Stimulated activated CD8-positive, alpha-beta memory T cell treated with anti-CD3 and anti-CD28 coated beads, Interleukin-15, amount 100 ng/mL, for 24 hours (primary cell): ENCODE results near the gene TIMM23B.
"Not testable (repeated sequence)": the region's sequence is repeated elsewhere in the genome, so short reads cannot be mapped to it uniquely, and the experiment has no call there.

Experiments used
- DNase-seq: peaks from one replicate; pipeline ENCODE4 v3.0.0-alpha.2; 2020; ENCODE audit warnings: low read depth

The TIMM23B gene

DNA sequence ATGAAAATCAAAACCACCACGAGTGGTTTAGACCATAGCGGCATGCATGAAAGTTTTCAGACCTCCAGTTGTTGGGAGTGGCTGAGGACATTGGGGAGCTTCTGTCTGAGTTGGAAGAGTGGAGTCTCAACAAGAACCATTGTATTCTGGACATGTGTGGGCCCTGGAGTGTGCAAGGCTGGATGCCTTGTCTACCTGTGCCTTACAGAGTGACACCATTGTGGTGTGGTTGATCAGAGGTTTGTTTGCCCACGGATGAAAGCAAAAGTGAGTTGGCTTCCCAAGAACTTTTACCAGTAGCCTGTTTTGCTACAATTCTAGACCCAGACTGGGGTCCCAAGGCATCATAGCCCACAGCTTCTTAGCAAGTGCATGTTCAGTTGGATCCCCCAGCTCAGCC is 35.9 kb downstream of the TIMM23B start:
- DNase-seq = not testable (repeated sequence)

DNA sequence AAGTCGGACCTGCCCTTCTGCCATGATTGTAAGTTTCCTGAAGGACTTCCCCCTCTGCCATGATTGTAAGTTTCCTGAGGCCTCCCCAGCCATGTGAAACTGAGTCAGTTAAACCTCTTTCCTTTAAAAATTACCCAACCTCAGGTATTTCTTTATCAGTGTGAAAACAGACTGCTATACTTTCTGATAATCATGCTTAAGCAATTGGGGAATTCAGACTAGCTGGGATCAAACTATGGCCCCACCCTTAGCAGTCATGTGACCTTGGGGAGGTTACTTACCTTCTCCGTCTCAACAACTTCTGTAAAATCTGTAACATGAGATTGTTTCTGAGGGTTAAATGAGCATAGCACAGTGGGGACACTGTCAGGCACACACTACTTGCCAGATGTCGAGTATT is 45.4 kb downstream of the TIMM23B start:
- DNase-seq = not testable (repeated sequence)

DNA sequence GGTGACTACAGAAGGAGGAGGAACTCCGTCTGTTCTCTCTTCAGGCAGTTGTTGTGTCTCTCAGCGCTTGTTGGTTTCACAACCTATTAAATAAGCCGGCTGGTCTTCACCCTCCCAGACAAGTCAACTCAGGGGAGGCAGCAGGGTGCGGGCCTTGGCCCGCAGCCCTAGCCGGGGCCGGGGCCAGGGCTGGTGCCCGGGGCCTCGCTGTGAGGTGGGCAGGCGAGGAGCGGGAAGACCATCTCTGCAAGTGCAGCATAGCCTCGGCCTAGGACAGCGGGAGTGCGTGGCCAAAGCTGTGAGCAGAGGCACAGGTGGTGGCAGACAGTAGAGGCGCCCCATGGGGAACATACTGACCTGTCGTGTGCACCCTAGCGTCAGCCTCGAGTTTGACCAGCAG is 46.5 kb downstream of the TIMM23B start, which contains the start of gene AGAP6:
Gene AGAP6 (plus strand): TSS at position 31 of the 400 bp plus-strand sequence. CDS start 310 bp downstream, at position 341.
- DNase-seq = not testable (repeated sequence)

DNA sequence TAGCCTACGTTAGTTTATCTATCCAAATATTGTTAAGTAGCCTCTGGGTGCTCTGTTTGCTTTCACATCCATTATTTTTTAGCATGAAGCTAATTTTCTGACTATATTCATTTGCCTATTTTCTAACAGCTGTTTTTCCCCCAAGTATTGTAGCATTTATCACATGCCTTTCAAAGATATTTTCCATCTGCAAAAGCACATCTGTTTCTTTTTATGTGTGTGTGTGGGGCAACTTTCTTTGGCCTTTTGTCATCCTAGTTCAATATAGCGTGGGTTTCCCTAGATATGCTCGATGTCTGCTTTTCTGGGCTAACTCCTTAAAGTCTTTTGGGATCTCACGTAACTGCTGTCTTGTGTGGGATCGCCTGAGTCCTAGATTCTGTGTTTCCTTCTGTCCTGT is 53.5 kb downstream of the TIMM23B start:
- DNase-seq = not testable (repeated sequence)

DNA sequence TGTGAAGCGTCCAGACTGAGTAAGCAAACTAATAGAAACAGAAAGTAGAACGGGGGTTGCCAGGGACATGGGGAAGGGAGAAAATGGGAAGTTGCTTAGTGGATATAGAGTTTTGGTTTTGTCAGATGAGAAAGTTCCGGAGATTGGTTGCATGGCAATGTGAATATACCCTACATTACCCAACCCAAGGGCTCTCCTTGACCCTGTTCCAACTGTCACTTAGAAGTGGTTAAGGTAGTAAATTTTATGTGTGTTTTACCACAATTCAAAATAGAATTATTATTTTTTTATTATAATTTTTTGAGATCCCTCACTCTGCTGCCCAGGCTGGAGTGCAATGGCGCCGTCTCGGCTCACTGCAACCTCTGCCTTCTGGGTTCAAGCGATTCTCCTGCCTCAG is 72.2 kb downstream of the TIMM23B start:
- DNase-seq = not testable (repeated sequence)

DNA sequence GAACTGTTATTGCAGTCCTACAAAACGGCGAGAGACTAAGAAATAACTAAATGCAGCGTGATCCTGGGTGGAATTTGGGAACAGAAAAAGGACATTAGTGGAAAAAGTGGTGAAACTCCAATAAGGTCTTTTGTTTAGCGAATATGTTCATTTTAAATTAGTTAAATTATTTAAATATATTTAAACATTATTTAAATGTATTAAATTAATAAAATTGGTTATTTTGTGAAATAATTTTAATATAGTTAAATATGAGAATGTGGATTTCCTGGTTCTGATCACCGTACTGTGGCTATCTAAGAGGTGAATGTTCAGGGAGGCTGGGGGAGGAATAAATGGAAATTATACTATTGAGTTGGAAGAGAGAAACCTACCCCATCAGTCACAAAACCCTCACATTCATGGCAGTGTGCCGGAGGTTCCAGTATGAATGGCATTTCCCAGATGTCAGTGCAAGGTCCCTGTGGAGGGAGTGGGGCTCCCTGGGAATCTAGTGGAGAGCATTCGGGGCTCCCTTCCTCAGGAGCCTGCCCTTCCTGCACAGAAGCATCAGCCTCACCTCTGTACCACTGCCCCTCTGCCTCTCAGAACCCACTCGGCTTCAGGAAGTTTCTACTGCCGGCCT is 73.9 kb downstream of the TIMM23B start:
- DNase-seq = not testable (repeated sequence)

DNA sequence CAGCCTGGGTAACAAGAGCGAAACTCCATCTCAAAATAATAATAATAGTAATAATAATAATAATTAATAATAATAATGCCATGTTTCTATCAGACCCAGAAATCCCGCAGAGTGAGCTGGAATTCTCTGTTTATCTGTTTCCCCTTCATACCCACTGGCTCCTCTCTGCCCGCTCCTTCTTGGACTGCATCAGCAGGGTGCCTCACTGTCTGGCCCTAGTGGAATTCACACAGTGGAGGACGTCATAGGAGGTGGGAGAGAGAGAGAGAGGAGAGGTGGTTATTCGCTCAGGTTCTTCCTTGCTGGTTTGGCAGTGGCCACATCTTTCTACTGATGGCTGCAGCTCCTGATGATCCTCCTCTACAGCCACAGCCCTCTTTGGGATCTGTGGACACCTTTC is 75.1 kb downstream of the TIMM23B start:
- DNase-seq = not testable (repeated sequence)

DNA sequence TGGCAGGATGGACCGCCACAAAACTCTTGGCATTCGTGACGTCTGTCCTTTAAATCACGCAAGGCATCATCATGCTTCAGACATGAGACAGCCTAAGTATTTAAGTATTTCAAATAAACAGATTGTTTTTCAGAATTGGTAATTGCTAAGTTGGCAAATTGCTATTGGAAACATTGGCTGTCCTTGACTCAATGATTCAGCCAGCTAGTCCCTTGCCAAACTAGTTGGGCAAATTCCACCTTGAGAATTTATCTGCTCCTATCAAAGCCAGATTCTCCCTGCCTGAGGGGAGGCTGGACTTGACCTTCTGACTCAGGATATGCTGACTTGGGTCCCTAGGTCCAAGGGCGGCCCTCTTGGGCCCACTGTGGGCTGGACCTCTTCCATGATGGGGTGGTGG is 75.8 kb downstream of the TIMM23B start:
- DNase-seq = not testable (repeated sequence)

DNA sequence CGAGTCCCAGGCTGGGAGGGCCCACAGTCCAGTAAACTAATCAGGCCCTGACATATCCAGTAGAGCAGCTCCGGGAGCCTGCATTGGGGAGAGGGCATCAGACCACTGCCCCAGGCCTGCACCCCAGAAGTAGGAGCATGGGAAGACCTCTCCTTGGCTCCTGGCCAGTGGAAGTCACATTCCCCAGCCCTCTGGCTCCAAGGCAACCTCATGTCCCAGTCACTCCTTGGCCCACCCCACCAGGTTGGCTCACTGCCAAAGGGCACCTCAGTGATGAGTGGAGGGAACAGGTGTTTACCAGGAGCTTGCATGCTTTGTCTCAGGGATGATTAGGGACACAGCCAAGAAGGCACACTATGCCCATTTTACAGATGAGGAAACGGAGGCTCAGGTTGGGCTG is 77.4 kb downstream of the TIMM23B start:
- not testable (repeated sequence) for DNase-seq

DNA sequence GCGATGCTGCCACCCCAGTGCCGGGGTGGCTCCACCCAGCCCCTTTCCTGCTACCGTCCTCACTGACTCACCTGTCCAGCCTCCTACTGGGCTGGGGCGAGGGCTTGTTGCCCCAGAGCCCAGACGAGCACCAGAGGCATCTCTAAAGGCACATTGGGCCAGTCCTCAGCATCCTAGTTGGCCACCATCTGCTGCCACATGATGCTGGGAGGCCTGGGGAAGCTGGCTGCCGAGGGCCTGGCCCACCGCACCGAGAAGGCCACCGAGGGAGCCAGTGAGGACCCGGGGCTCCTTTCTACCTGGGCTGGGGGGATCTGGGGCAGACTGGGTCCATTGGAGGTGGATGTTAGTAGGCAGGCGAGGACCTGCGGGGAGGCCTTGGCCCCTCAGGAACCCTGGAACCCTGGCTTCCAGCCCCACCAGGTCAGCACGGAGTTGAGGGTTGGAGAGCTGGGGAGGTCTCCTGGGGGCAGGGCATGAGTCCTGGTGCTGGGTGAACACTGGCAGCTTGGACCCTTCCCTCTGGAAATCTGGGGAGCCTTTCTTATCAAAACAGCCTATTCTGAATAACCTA is 78.7 kb downstream of the TIMM23B start:
- DNase-seq = not testable (repeated sequence)

DNA sequence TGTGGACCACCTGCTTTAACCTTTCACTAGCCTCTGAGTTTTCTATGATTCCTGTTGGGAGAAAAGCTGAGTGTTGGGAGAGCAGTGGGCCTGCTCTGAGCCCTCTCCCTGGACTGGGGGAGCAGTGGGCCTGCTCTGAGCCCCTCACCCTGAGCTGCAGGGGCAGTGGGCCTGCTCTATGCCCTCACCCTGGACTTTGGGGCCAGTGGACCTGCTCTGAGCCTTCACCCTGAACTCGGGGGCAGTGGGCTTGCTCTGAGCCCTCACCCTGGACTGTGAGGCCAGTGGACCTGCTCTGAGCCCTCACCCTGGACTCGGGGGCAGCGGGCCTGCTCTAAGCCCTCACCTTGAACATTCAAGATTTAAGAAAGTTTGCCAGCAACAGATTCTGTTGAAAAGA is 79.8 kb downstream of the TIMM23B start:
- no peak for DNase-seq
